ENCODE data around the gene PIWIL1.

The PIWIL1 gene

DNA sequence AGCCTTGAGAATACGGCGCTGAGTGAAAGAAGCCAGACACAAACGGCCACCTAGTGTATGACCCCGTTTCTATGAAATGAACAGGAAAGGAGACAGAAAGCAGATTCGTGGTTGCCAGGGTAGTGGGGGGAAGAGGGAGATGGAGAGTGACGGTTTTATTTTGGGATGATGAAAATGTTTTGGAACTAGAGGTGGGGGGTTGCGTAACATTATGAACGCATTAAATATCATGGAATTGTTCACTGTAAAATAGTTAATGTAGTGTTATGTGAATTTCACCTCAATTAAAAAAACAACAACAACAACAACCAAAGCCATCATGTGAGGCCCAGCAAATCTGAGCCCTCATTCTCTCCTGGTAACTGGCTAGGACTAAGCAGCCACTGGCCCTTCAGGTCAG is 3.3 kb upstream of the PIWIL1 start:
- no peaks in the 10 kb centered on the region for H3K79me2 ChIP-seq (ENCODE audit: insufficient read depth, low read length)
- no peak overlapping the region for H3K27ac ChIP-seq (ENCODE audit: low read depth, low read length)
- H3K9ac ChIP-seq (ENCODE audit: low read length), result no peak overlapping the region
- TF ChIP-seq, protein P1, sequence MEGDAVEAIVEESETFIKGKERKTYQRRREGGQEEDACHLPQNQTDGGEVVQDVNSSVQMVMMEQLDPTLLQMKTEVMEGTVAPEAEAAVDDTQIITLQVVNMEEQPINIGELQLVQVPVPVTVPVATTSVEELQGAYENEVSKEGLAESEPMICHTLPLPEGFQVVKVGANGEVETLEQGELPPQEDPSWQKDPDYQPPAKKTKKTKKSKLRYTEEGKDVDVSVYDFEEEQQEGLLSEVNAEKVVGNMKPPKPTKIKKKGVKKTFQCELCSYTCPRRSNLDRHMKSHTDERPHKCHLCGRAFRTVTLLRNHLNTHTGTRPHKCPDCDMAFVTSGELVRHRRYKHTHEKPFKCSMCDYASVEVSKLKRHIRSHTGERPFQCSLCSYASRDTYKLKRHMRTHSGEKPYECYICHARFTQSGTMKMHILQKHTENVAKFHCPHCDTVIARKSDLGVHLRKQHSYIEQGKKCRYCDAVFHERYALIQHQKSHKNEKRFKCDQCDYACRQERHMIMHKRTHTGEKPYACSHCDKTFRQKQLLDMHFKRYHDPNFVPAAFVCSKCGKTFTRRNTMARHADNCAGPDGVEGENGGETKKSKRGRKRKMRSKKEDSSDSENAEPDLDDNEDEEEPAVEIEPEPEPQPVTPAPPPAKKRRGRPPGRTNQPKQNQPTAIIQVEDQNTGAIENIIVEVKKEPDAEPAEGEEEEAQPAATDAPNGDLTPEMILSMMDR (IDR thresholded peaks at IDR 0.05; ENCODE audit: insufficient read depth, low read length, poor library complexity, severe bottlenecking), result no peak
- TF ChIP-seq EZH2phosphoT487 (conservative IDR thresholded peaks at IDR 0.05; ENCODE audit: low read length), result no peak
- H3K4me2 ChIP-seq (ENCODE audit: low read depth, low read length, poor library complexity, severe bottlenecking), result no peak overlapping the region
- no peak overlapping the region for H3K4me3 ChIP-seq (ENCODE audit: insufficient read depth, low read length, poor library complexity, severe bottlenecking)
- H3K27me3 ChIP-seq (ENCODE audit: low read length), result no peaks in the 10 kb centered on the region
- H3K9me2 ChIP-seq (replicated peaks; ENCODE audit: insufficient read depth, low read length), result no peaks in the 10 kb centered on the region
- no peaks in the 10 kb centered on the region for H3K9me3 ChIP-seq (ENCODE audit: insufficient read depth, low read length)
- H3K36me3 ChIP-seq (ENCODE audit: low read length), result no peaks in the 10 kb centered on the region
- H4K20me1 ChIP-seq (ENCODE audit: low read depth, low read length), result no peaks in the 10 kb centered on the region
- no peak overlapping the region for H2AFZ ChIP-seq (ENCODE audit: low read depth, low read length, severe bottlenecking)
- no peaks in the 10 kb centered on the region for H3F3A ChIP-seq (ENCODE audit: insufficient read depth)

DNA sequence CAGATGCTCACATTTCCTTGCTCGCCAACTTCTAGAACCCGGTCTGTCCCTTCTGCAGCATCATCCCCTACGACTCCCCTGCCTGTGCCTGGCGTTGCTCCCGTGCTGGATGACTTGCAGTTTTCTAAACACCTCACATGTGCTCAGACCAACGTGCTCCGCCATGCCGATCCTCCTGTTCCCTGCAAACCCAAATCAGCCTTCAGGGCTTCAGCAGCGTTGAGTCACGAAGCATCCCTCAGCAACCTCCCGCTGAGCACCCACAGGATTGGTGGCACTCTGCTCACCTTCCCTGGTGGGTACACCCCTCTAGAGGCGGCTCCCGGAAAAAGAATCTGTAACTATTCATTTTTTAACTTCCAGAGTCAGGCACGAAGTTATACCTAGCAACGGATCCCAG is 2.8 kb upstream of the PIWIL1 start:
- Histone ChIP-seq H3K27ac (ENCODE audit: low read depth, low read length) (no peak overlapping the region), H3K36me3 (ENCODE audit: low read length) (no peaks in the 10 kb centered on the region), H3K9me3 (ENCODE audit: insufficient read depth, low read length) (no peaks in the 10 kb centered on the region), H3K4me3 (ENCODE audit: insufficient read depth, low read length, poor library complexity, severe bottlenecking) (no peak overlapping the region), H3K9ac (ENCODE audit: low read length) (no peak overlapping the region), H3K9me2 (replicated peaks; ENCODE audit: insufficient read depth, low read length) (no peaks in the 10 kb centered on the region), H3K79me2 (ENCODE audit: insufficient read depth, low read length) (no peaks in the 10 kb centered on the region), H3K27me3 (ENCODE audit: low read length) (no peaks in the 10 kb centered on the region), H2AFZ (ENCODE audit: low read depth, low read length, severe bottlenecking) (no peak overlapping the region), H3K4me2 (ENCODE audit: low read depth, low read length, poor library complexity, severe bottlenecking) (no peak overlapping the region), H3F3A (ENCODE audit: insufficient read depth) (no peaks in the 10 kb centered on the region), H4K20me1 (ENCODE audit: low read depth, low read length) (no peaks in the 10 kb centered on the region)
- TF ChIP-seq EZH2phosphoT487 (conservative IDR thresholded peaks at IDR 0.05; ENCODE audit: low read length), result no peak
- TF ChIP-seq, protein P1 (IDR thresholded peaks at IDR 0.05; ENCODE audit: insufficient read depth, low read length, poor library complexity, severe bottlenecking), result no peak

DNA sequence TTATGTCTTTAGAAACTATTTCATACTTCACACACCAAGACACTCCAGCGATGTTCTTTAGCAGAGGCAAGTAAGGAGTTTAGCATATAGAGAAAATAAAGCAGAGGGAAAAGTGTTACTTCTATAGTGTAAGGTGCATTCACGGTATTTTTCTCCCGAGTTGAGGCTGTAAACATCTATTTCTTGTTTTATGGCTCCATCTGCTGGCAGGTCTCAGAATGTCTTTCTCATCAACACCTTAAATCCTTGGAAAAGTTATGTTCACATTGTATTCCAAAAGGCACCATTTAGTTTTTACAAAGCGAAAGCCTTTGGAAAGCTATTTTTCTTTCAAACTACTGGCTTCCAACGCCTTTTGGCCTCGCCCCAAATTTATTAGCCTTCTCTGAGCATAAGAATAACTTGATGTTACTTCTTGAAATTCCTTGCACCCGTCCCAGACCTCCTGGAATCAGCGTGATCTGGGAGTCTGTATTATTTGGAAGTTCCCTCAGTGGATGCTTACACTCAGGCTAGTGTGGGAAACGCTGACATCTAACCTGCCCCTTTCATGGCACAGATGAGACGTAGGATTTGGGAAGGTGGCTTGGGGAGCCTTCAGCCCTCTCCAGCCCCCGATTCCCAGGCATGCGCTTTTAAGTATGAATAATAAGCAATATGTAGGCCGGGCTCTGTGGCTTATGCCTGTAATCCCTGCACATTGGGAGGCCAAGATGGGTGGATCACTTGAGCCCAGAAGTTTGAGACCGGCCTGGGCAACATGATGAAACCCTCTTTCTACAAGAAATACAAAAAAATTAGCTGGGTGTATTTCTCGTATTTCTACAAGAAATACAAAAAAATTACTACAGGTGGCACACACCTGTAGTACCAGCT is 1.9 kb upstream of the PIWIL1 start:
- H4K20me1 ChIP-seq (ENCODE audit: low read depth, low read length), result no peaks in the 10 kb centered on the region
- no peaks in the 10 kb centered on the region for H3K27me3 ChIP-seq (ENCODE audit: low read length)
- H3K4me3 ChIP-seq (ENCODE audit: insufficient read depth, low read length, poor library complexity, severe bottlenecking), result no peak overlapping the region
- no peaks in the 10 kb centered on the region for H3F3A ChIP-seq (ENCODE audit: insufficient read depth)
- no peak overlapping the region for H3K9ac ChIP-seq (ENCODE audit: low read length)
- no peaks in the 10 kb centered on the region for H3K79me2 ChIP-seq (ENCODE audit: insufficient read depth, low read length)
- H2AFZ ChIP-seq (ENCODE audit: low read depth, low read length, severe bottlenecking), result no peak overlapping the region
- no peak overlapping the region for H3K4me2 ChIP-seq (ENCODE audit: low read depth, low read length, poor library complexity, severe bottlenecking)
- TF ChIP-seq, protein P1 (IDR thresholded peaks at IDR 0.05; ENCODE audit: insufficient read depth, low read length, poor library complexity, severe bottlenecking), result peak; percentile 40
- no peak for TF ChIP-seq EZH2phosphoT487 (conservative IDR thresholded peaks at IDR 0.05; ENCODE audit: low read length)
- H3K36me3 ChIP-seq (ENCODE audit: low read length), result no peaks in the 10 kb centered on the region
- H3K9me3 ChIP-seq (ENCODE audit: insufficient read depth, low read length), result no peaks in the 10 kb centered on the region
- no peak overlapping the region for H3K27ac ChIP-seq (ENCODE audit: low read depth, low read length)
- H3K9me2 ChIP-seq (replicated peaks; ENCODE audit: insufficient read depth, low read length), result no peaks in the 10 kb centered on the region

All from SU-DHL-6 (cell line).